Measurements from ENCODE around the gene ABR.

Gene ABR

GRCh38 chr17:1031711-1032110, 148.1 kb downstream of the ABR start:
- TF ChIP-seq, protein P1, sequence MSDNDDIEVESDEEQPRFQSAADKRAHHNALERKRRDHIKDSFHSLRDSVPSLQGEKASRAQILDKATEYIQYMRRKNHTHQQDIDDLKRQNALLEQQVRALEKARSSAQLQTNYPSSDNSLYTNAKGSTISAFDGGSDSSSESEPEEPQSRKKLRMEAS (IDR thresholded peaks at IDR 0.05; ENCODE audit: low read depth, low read length), result no peak
- TF ChIP-seq, protein P2, sequence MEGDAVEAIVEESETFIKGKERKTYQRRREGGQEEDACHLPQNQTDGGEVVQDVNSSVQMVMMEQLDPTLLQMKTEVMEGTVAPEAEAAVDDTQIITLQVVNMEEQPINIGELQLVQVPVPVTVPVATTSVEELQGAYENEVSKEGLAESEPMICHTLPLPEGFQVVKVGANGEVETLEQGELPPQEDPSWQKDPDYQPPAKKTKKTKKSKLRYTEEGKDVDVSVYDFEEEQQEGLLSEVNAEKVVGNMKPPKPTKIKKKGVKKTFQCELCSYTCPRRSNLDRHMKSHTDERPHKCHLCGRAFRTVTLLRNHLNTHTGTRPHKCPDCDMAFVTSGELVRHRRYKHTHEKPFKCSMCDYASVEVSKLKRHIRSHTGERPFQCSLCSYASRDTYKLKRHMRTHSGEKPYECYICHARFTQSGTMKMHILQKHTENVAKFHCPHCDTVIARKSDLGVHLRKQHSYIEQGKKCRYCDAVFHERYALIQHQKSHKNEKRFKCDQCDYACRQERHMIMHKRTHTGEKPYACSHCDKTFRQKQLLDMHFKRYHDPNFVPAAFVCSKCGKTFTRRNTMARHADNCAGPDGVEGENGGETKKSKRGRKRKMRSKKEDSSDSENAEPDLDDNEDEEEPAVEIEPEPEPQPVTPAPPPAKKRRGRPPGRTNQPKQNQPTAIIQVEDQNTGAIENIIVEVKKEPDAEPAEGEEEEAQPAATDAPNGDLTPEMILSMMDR (IDR thresholded peaks at IDR 0.05; ENCODE audit: low read depth, low read length), result no peak
- TF ChIP-seq POLR2A (IDR thresholded peaks at IDR 0.05; ENCODE audit: extremely low read depth, insufficient read length), result no peak
- no peak for TF ChIP-seq MYC (IDR thresholded peaks at IDR 0.05; ENCODE audit: low read depth, low read length)
- DNase-seq (ENCODE audit: low read depth), result no peak
- H3K4me3 ChIP-seq (ENCODE audit: low read depth, low read length), result no peak overlapping the region

GRCh38 chr17:1030684-1031532, 148.9 kb downstream of the ABR start:
- TF ChIP-seq, protein P2 (IDR thresholded peaks at IDR 0.05; ENCODE audit: low read depth, low read length), result no peak
- TF ChIP-seq MYC (IDR thresholded peaks at IDR 0.05; ENCODE audit: low read depth, low read length) (no peak), POLR2A (IDR thresholded peaks at IDR 0.05; ENCODE audit: extremely low read depth, insufficient read length) (no peak)
- TF ChIP-seq, protein P1 (IDR thresholded peaks at IDR 0.05; ENCODE audit: low read depth, low read length), result no peak
- H3K4me3 ChIP-seq (ENCODE audit: low read depth, low read length), result no peak overlapping the region
- DNase-seq (ENCODE audit: low read depth), result no peak

DNA sequence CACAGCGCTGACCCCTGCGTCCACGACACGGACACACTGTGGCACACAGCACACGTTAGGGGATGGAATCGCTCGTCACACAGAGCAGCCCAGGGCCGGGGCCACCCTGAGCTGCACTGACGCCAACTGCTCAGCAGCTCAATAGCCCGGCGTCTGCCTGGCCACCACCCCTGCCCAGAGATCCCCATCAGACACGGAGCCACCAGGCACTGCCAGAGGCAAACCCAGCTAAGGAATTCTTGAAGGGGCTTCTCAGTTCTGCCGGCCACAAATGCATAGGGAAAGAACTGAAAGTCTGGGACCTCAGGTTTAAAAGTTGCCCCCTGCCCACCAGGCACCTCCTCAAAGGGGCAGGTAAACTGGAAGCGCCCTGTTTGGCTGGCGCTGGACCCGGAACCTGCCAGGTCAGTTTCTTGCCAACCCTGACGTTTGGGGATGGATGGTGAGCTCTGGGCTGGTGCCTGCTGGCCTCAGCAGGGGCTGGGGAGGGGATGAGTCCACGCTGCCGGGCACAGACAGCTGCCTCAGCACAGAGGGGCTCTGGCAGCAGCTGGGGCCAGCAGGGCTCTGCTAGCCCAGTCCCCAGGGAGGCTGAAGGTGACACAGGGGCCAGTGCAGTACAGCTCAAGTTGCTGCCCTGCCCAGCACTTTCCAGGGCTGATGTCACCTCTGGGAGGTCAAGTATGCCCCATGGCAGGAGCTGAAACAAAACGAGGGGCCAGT, 149.7 kb downstream of the ABR start:
- H3K4me3 ChIP-seq (ENCODE audit: low read depth, low read length), result no peak overlapping the region
- TF ChIP-seq MYC (IDR thresholded peaks at IDR 0.05; ENCODE audit: low read depth, low read length) (no peak), POLR2A (IDR thresholded peaks at IDR 0.05; ENCODE audit: extremely low read depth, insufficient read length) (no peak)
- TF ChIP-seq, protein P2 (IDR thresholded peaks at IDR 0.05; ENCODE audit: low read depth, low read length), result no peak
- TF ChIP-seq, protein P1 (IDR thresholded peaks at IDR 0.05; ENCODE audit: low read depth, low read length), result no peak
- no peak for DNase-seq (ENCODE audit: low read depth)

DNA sequence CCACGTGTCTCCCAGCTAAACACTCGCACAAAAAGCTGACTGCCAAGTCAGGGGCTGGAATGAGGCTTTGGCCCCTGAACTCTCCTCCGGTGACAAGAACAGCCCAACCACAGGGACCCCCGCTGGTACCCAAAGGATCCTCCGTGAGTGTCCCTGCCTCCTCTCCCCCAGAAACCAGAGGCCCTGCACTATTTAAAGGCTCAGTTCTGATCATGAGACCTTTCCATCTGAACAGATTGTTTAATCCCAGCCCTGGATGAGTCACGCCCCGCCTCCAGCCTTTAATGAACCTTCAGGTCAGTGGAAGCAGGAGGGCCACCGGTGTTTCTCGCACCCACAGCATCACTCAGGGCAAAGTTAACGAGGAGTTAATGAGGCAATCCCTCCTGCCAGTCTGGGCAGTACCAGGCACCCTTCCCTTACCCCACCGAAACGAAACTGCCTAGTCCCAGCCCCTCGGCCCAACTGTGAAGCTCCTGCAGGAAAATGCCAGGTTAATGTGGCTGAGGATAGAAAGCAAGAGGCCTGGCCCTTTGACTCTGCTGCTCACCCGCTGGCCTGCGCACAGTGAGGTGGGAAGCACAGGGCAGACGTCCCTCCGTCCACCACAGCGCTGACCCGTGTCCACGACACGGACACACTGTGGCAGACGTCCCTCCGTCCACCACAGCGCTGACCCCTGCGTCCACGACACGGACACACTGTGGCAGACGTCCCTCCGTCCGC, 150.4 kb downstream of the ABR start:
- TF ChIP-seq, protein P1 (IDR thresholded peaks at IDR 0.05; ENCODE audit: low read depth, low read length), result no peak
- TF ChIP-seq POLR2A (IDR thresholded peaks at IDR 0.05; ENCODE audit: extremely low read depth, insufficient read length) (no peak), MYC (IDR thresholded peaks at IDR 0.05; ENCODE audit: low read depth, low read length) (no peak)
- TF ChIP-seq, protein P2 (IDR thresholded peaks at IDR 0.05; ENCODE audit: low read depth, low read length), result no peak
- H3K4me3 ChIP-seq (ENCODE audit: low read depth, low read length), result no peak overlapping the region
- no peak for DNase-seq (ENCODE audit: low read depth)

GRCh38 chr17:1027044-1027443, 152.7 kb downstream of the ABR start:
- no peak overlapping the region for H3K4me3 ChIP-seq (ENCODE audit: low read depth, low read length)
- TF ChIP-seq, protein P1 (IDR thresholded peaks at IDR 0.05; ENCODE audit: low read depth, low read length), result no peak
- TF ChIP-seq, protein P2 (IDR thresholded peaks at IDR 0.05; ENCODE audit: low read depth, low read length), result no peak
- TF ChIP-seq POLR2A (IDR thresholded peaks at IDR 0.05; ENCODE audit: extremely low read depth, insufficient read length) (no peak), MYC (IDR thresholded peaks at IDR 0.05; ENCODE audit: low read depth, low read length) (no peak)
- DNase-seq (ENCODE audit: low read depth), result no peak

Data from NB4 (cell line).